Measurements from ENCODE around the gene STAMBP. TPM values are rescaled to one million over a fixed set of nuclear protein-coding genes. Genes with fewer than 3 reads are reported as not detected.
A peak's percentile ranks its signal among the peaks of the same experiment; 100 is the strongest.

STAMBP gene
- total and polyA plus RNA-seq, 9 of the 15 experiments (the other 6 are each of a cell fraction or from before 2014, with no cell fraction given) = 36.9 to 75.2 (median 48.8) TPM

GRCh38 chr2:73779467-73780236 is 49.1 kb upstream of the STAMBP start, which contains the start of gene DUSP11 (continued):
- TF ChIP-seq CBFB (CRISPR knock-in tag; IDR thresholded peaks at IDR 0.05) (no peak), MEF2D (tag; conservative IDR thresholded peaks at IDR 0.05; ENCODE audit: low read depth) (no peak), ZNF551 (CRISPR knock-in tag; IDR thresholded peaks at IDR 0.05) (no peak), NCOA6 (IDR thresholded peaks at IDR 0.05) (no peak), THRA (IDR thresholded peaks at IDR 0.05) (no peak), MYC (IDR thresholded peaks at IDR 0.05; ENCODE audit: low read depth, low read length) (peak; percentile 91), MYC (CRISPR knock-in tag; IDR thresholded peaks at IDR 0.05; ENCODE audit: borderline replicate concordance, low read depth) (peak; percentile 69; the same call in 1 of the 2 replicates), CREB3L1 (IDR thresholded peaks at IDR 0.05; ENCODE audit: borderline replicate concordance, low read depth) (peak; percentile 96), XRCC4 (IDR thresholded peaks at IDR 0.05; ENCODE audit: extremely low read depth, insufficient read depth, insufficient read length) (no peak), ZNF778 (CRISPR knock-in tag; IDR thresholded peaks at IDR 0.05) (no peak), CBX3 (IDR thresholded peaks at IDR 0.05; ENCODE audit: borderline replicate concordance in 1 of 2, low read length in 2 of 2) (0 out of 3 replicates have a peak, but pooled peaks of 1 of the 2 experiments have one; percentile 45), SFPQ (IDR thresholded peaks at IDR 0.05; ENCODE audit: low read depth, low read length) (no peak), SETDB1 (IDR thresholded peaks at IDR 0.05; ENCODE audit: low read length) (no peak), SUPT5H (IDR thresholded peaks at IDR 0.05) (peak; percentile 91), NR3C1 (CRISPR knock-in tag; IDR thresholded peaks at IDR 0.05) (no peak), ARID1B (IDR thresholded peaks at IDR 0.05) (no peak), TARDBP (IDR thresholded peaks at IDR 0.05) (no peak; the same call in 1 of the 2 replicates), FOXK2 (conservative IDR thresholded peaks at IDR 0.05 in 1 of 2, IDR thresholded peaks at IDR 0.05 in 1 of 2; ENCODE audit: low read depth in 2 of 2) (peak; percentile 99 to 100), ARID4B (CRISPR knock-in tag; IDR thresholded peaks at IDR 0.05) (no peak), HLTF (IDR thresholded peaks at IDR 0.05) (no peak)
